BLaER1 (cell line): ENCODE measurements around the gene NIP7.

ENCODE experiments used
- H3K27ac ChIP-seq: shearing (Covaris generic); formaldehyde crosslinking; 2 replicates; pipeline ENCODE4 v1.8.1; 2022
- H3K27me3 ChIP-seq: shearing (Covaris generic); formaldehyde crosslinking; 2 replicates; pipeline ENCODE4 v1.8.1; 2022
- H3K36me3 ChIP-seq: shearing (Covaris generic); formaldehyde crosslinking; 2 replicates; pipeline ENCODE4 v1.8.1; 2022
- H3K4me1 ChIP-seq: shearing (Covaris generic); formaldehyde crosslinking; 2 replicates; pipeline ENCODE4 v1.8.1; 2022
- H3K4me2 ChIP-seq: shearing (Covaris generic); formaldehyde crosslinking; 2 replicates; pipeline ENCODE4 v1.8.1; 2022
- H3K4me3 ChIP-seq: shearing (Covaris generic); formaldehyde crosslinking; 2 replicates; pipeline ENCODE4 v1.8.1; 2022
- H3K9ac ChIP-seq: shearing (Covaris generic); formaldehyde crosslinking; 2 replicates; pipeline ENCODE4 v1.8.1; 2022
- H3K9me3 ChIP-seq: shearing (Covaris generic); formaldehyde crosslinking; 2 replicates; pipeline ENCODE4 v1.8.1; 2022
- H4K20me1 ChIP-seq: shearing (Covaris generic); formaldehyde crosslinking; 2 replicates; pipeline ENCODE4 v1.8.1; 2022
- Cebpa-rat ChIP-seq: shearing (Covaris generic); IDR thresholded peaks from 2 replicates; pipeline ENCODE4 v1.8.1; 2022

Gene NIP7

GRCh38 chr16:69324585-69325253, 14.9 kb upstream of the NIP7 start:
- no peaks in the 10 kb centered on the region for H3K27me3 ChIP-seq
- no peaks in the 10 kb centered on the region for H3K9me3 ChIP-seq
- H3K4me2 ChIP-seq, result peak overlapping the region; percentile 81
- no peak overlapping the region for H3K4me3 ChIP-seq
- H3K9ac ChIP-seq, result peak overlapping the region; percentile 27
- peak overlapping the region; percentile 55; the same call in 1 of the 2 replicates for H3K27ac ChIP-seq
- peaks cover 98% of the 10 kb centered on the region for H3K4me1 ChIP-seq
- TF ChIP-seq Cebpa-rat, result no peak
- peaks cover 93% of the 10 kb centered on the region for H3K36me3 ChIP-seq
- peaks cover 100% of the 10 kb centered on the region for H4K20me1 ChIP-seq

- H4K20me1 ChIP-seq, result peaks cover 94% of the 10 kb centered on the region
- peak overlapping the region; percentile 96 for H3K4me2 ChIP-seq
- H3K27ac ChIP-seq, result peak overlapping the region; percentile 22
- no peaks in the 10 kb centered on the region for H3K27me3 ChIP-seq
- 0 out of 2 replicates have a peak overlapping the region, but pooled peaks have one; percentile 83 for H3K4me3 ChIP-seq
- 0 out of 2 replicates have a peak overlapping the region, but pooled peaks have one; percentile 82 for H3K9ac ChIP-seq
- no peak for TF ChIP-seq Cebpa-rat
- peaks cover 83% of the 10 kb centered on the region for H3K36me3 ChIP-seq
- H3K4me1 ChIP-seq, result peaks cover 88% of the 10 kb centered on the region
- no peaks in the 10 kb centered on the region for H3K9me3 ChIP-seq
These were observed 13.8 kb upstream of the NIP7 start for GRCh38 chr16:69325784-69326171.

- Histone ChIP-seq H3K4me3 (peak overlapping the region; percentile 83; the same call in 1 of the 2 replicates), H3K9ac (peak overlapping the region; percentile 82; the same call in 1 of the 2 replicates), H4K20me1 (peaks cover 89% of the 10 kb centered on the region), H3K27me3 (no peaks in the 10 kb centered on the region), H3K27ac (peak overlapping the region; percentile 72), H3K36me3 (peaks cover 77% of the 10 kb centered on the region), H3K4me2 (peak overlapping the region; percentile 96), H3K9me3 (no peaks in the 10 kb centered on the region), H3K4me1 (peaks cover 88% of the 10 kb centered on the region)
- TF ChIP-seq Cebpa-rat, result no peak
These were observed 13.2 kb upstream of the NIP7 start for GRCh38 chr16:69326172-69326873.

GRCh38 chr16:69327585-69328310, 11.8 kb upstream of the NIP7 start:
- H3K27ac ChIP-seq, result peak overlapping the region; percentile 72
- peaks cover 75% of the 10 kb centered on the region for H4K20me1 ChIP-seq
- no peak for TF ChIP-seq Cebpa-rat
- H3K4me1 ChIP-seq, result peaks cover 78% of the 10 kb centered on the region
- no peaks in the 10 kb centered on the region for H3K27me3 ChIP-seq
- H3K4me2 ChIP-seq, result peak overlapping the region; percentile 96
- H3K9me3 ChIP-seq, result no peaks in the 10 kb centered on the region
- peak overlapping the region; percentile 82 for H3K9ac ChIP-seq
- H3K36me3 ChIP-seq, result peaks cover 76% of the 10 kb centered on the region
- peak overlapping the region; percentile 83 for H3K4me3 ChIP-seq

GRCh38 chr16:69328854-69329316, 10.7 kb upstream of the NIP7 start:
- Histone ChIP-seq H3K27ac (peak overlapping the region; percentile 84), H3K9ac (peak overlapping the region; percentile 82), H3K4me2 (peak overlapping the region; percentile 96)

GRCh38 chr16:69329369-69330285, 9.9 kb upstream of the NIP7 start:
- Histone ChIP-seq H3K9ac (peak overlapping the region; percentile 82), H3K27me3 (no peaks in the 10 kb centered on the region), H3K36me3 (peaks cover 76% of the 10 kb centered on the region), H3K4me3 (peak overlapping the region; percentile 83), H3K27ac (peak overlapping the region; percentile 84), H3K4me2 (peak overlapping the region; percentile 96), H3K9me3 (no peaks in the 10 kb centered on the region), H4K20me1 (peaks cover 56% of the 10 kb centered on the region), H3K4me1 (peaks cover 68% of the 10 kb centered on the region)
- TF ChIP-seq Cebpa-rat, result no peak

More at GRCh38 chr16:69328854-69329316, 10.7 kb upstream of the NIP7 start:
- H3K4me3 ChIP-seq, result peak overlapping the region; percentile 83
- peaks cover 71% of the 10 kb centered on the region for H3K4me1 ChIP-seq
- H3K9me3 ChIP-seq, result no peaks in the 10 kb centered on the region
- no peak for TF ChIP-seq Cebpa-rat
- H4K20me1 ChIP-seq, result peaks cover 63% of the 10 kb centered on the region
- H3K27me3 ChIP-seq, result no peaks in the 10 kb centered on the region
- H3K36me3 ChIP-seq, result peaks cover 76% of the 10 kb centered on the region

GRCh38 chr16:69330286-69331109, 9.1 kb upstream of the NIP7 start, which contains the start of gene PDF:
Gene PDF (minus strand): TSS chr16:69330588. CDS start chr16:69330570, 18 bp downstream.
- Histone ChIP-seq H3K27ac (peak within 1 kb of the TSS; percentile 84), H3K4me2 (peak within 1 kb of the TSS; percentile 96), H3K27me3 (no peaks in the 10 kb centered on the region), H3K9me3 (no peaks in the 10 kb centered on the region), H4K20me1 (peaks cover 47% of the 10 kb centered on the region), H3K36me3 (peaks cover 76% of the 10 kb centered on the region), H3K4me3 (peak within 1 kb of the TSS; percentile 83), H3K4me1 (peaks cover 60% of the 10 kb centered on the region), H3K9ac (peak within 1 kb of the TSS; percentile 82)
- no peak for TF ChIP-seq Cebpa-rat

- Histone ChIP-seq H3K27ac (no peak overlapping the region), H3K9ac (no peak overlapping the region), H3K36me3 (peaks cover 56% of the 10 kb centered on the region), H3K4me2 (no peak overlapping the region), H3K4me1 (peaks cover 39% of the 10 kb centered on the region), H3K27me3 (no peaks in the 10 kb centered on the region), H3K4me3 (no peak overlapping the region), H3K9me3 (no peaks in the 10 kb centered on the region), H4K20me1 (peaks cover 5% of the 10 kb centered on the region)
- no peak for TF ChIP-seq Cebpa-rat
These were observed 4.9 kb upstream of the NIP7 start for GRCh38 chr16:69334696-69335095.
